HepG2 (cell line): ENCODE results near the gene MRPL30. TPM values are rescaled to one million over a fixed set of nuclear protein-coding genes. Genes with fewer than 3 reads are reported as not detected.
A peak's percentile ranks its signal among the peaks of the same experiment; 100 is the strongest.

Experiments used
- BORCS8-MEF2B ChIP-seq: sonication (generic); formaldehyde crosslinking; IDR thresholded peaks from 2 replicates; pipeline ENCODE4 v1.8.0; 2022; ENCODE audit warnings: mild to moderate bottlenecking, missing genetic modification reagents
- CENPT ChIP-seq: sonication (generic); formaldehyde crosslinking; IDR thresholded peaks from 2 replicates; pipeline ENCODE4 v1.8.0; 2022; ENCODE audit warnings: low read depth, mild to moderate bottlenecking, moderate library complexity, missing genetic modification reagents
- GZF1 ChIP-seq: sonication (generic); formaldehyde crosslinking; IDR thresholded peaks from 2 replicates; pipeline ENCODE4 v1.5.1; 2020; ENCODE audit warnings: mild to moderate bottlenecking, missing genetic modification reagents
- HNF4G ChIP-seq, 2 experiments: sonication (generic) in 1 of 2; formaldehyde crosslinking in 1 of 2; IDR thresholded peaks; 2 replicates each; pipeline versions ENCODE4 v1.4.0 to v1.6.1; 2011 to 2020; ENCODE audit warnings: borderline replicate concordance in 2 of 2, low read depth in 2 of 2, mild to moderate bottlenecking in 2 of 2, low read length in 1 of 2, missing genetic modification reagents in 1 of 2, moderate library complexity in 1 of 2
- KDM3A ChIP-seq: IDR thresholded peaks from 2 replicates; pipeline ENCODE4 v1.6.1; 2018; ENCODE audit warnings: low read depth, missing compliant biosample characterization
- MXD4 ChIP-seq: IDR thresholded peaks from 2 replicates; pipeline ENCODE4 v1.6.1; 2016; ENCODE audit warnings: mild to moderate bottlenecking, missing biosample characterization, missing genetic modification reagents
- NRL ChIP-seq: sonication (generic); formaldehyde crosslinking; IDR thresholded peaks from 2 replicates; pipeline ENCODE4 v1.5.0; 2020; ENCODE audit warnings: missing genetic modification reagents, mild to moderate bottlenecking, moderate library complexity, borderline replicate concordance
- PHF8 ChIP-seq: sonication (generic); formaldehyde crosslinking; IDR thresholded peaks from 2 replicates; pipeline ENCODE4 v1.5.0; 2020; ENCODE audit warnings: missing genetic modification reagents
- PRMT3 ChIP-seq: sonication (generic); formaldehyde crosslinking; IDR thresholded peaks from 2 replicates; pipeline ENCODE4 v1.8.1; 2022; ENCODE audit warnings: low read depth, mild to moderate bottlenecking, moderate library complexity, missing genetic modification reagents, borderline replicate concordance
- PRPF4 ChIP-seq: fragments of 200-400 bp; formaldehyde crosslinking; IDR thresholded peaks from 2 replicates; pipeline ENCODE4 v1.6.1; 2016; ENCODE audit warnings: low read length, low read depth; ENCODE audit not compliant: poor library complexity, severe bottlenecking
- PTBP1 ChIP-seq: fragments of 200-400 bp; formaldehyde crosslinking; IDR thresholded peaks from 2 replicates; pipeline ENCODE4 v1.6.1; 2018; ENCODE audit warnings: low read length, low read depth; ENCODE audit not compliant: poor library complexity, severe bottlenecking
- RAD51 ChIP-seq: fragments of 450-650 bp; IDR thresholded peaks from 2 replicates; pipeline ENCODE4 v1.6.1; 2016; ENCODE audit warnings: borderline replicate concordance
- RARA ChIP-seq: IDR thresholded peaks from 2 replicates; pipeline ENCODE4 v1.6.1; 2016; ENCODE audit warnings: missing genetic modification reagents, missing compliant biosample characterization
- SALL2 ChIP-seq: sonication (generic); formaldehyde crosslinking; IDR thresholded peaks from 2 replicates; pipeline ENCODE4 v1.8.1; 2023; ENCODE audit warnings: mild to moderate bottlenecking, missing genetic modification reagents, inconsistent platforms
- SNAPC5 ChIP-seq: sonication (generic); formaldehyde crosslinking; IDR thresholded peaks from 2 replicates; pipeline ENCODE4 v1.8.1; 2023; ENCODE audit warnings: mild to moderate bottlenecking, missing genetic modification reagents, borderline replicate concordance
- SRF ChIP-seq: IDR thresholded peaks from 2 replicates; pipeline ENCODE4 v1.6.1; 2011; ENCODE audit warnings: mild to moderate bottlenecking, low read depth, low read length, moderate library complexity
- TCF7L2 ChIP-seq: IDR thresholded peaks from 2 replicates; pipeline ENCODE4 v1.6.1; 2011; ENCODE audit warnings: mild to moderate bottlenecking, low read depth, low read length, moderate library complexity
- YY1 ChIP-seq: IDR thresholded peaks from 2 replicates; pipeline ENCODE4 v1.6.1; 2011; ENCODE audit warnings: low read length, low read depth, moderate library complexity, mild to moderate bottlenecking; ENCODE audit not compliant: insufficient read depth, insufficient replicate concordance
- ZBED4 ChIP-seq: sonication (generic); formaldehyde crosslinking; IDR thresholded peaks from 2 replicates; pipeline ENCODE4 v1.4.0; 2020; ENCODE audit warnings: missing genetic modification reagents, borderline replicate concordance
- ZIK1 ChIP-seq: sonication (generic); formaldehyde crosslinking; IDR thresholded peaks from 2 replicates; pipeline ENCODE4 v1.5.0; 2020; ENCODE audit warnings: mild to moderate bottlenecking, low read depth, missing genetic modification reagents, borderline replicate concordance
- ZNF10 ChIP-seq: sonication (generic); formaldehyde crosslinking; IDR thresholded peaks from 2 replicates; pipeline ENCODE4 v1.4.0; 2020; ENCODE audit warnings: mild to moderate bottlenecking, low read depth, missing genetic modification reagents, borderline replicate concordance
- ZNF232 ChIP-seq: sonication (generic); formaldehyde crosslinking; IDR thresholded peaks from 2 replicates; pipeline ENCODE4 v1.4.0; 2020; ENCODE audit warnings: missing genetic modification reagents, borderline replicate concordance
- ZNF274 ChIP-seq: sonication (generic); formaldehyde crosslinking; IDR thresholded peaks from 2 replicates; pipeline ENCODE4 v1.5.1; 2020; ENCODE audit warnings: mild to moderate bottlenecking, missing genetic modification reagents
- ZNF282 ChIP-seq: fragments of 450-650 bp; IDR thresholded peaks from 2 replicates; pipeline ENCODE4 v1.6.1; 2018; ENCODE audit not compliant: partially characterized antibody
- ZNF382 ChIP-seq: sonication (generic); formaldehyde crosslinking; IDR thresholded peaks from 2 replicates; pipeline ENCODE4 v1.5.0; 2020; ENCODE audit warnings: missing genetic modification reagents, mild to moderate bottlenecking, borderline replicate concordance
- ZNF850 ChIP-seq: sonication (generic); formaldehyde crosslinking; conservative IDR thresholded peaks from 2 replicates; pipeline ENCODE4 v1.9.0; 2021; ENCODE audit warnings: mild to moderate bottlenecking, missing genetic modification reagents
- polyA plus RNA-seq, 8 experiments: library from polyadenylated mRNA; depleted of rRNA in 3 of 8; stranded (reverse) in 7 of 8; unstranded in 1 of 8; fragments of >200 nt; fragmentation: Illumina TruSeq in 4 of 8; extraction: Trizol in 4 of 8; gene quantifications; 2 replicates each; pipeline versions ENCODE4 v1.2.1 to v1.2.3, GENCODE V29; 2011 to 2016; ENCODE audit warnings: low read depth in 4 of 8, missing spikeins in 1 of 8, mixed read lengths in 1 of 8; ENCODE audit not compliant: insufficient read depth in 1 of 8
- total RNA-seq, 5 experiments: library from RNA; depleted of rRNA; stranded (reverse); fragments of >200 nt; fragmentation: Illumina TruSeq; extraction: Trizol; gene quantifications; 2 replicates each; pipeline ENCODE4 v1.2.3, GENCODE V29; 2016; ENCODE audit warnings: low read depth in 1 of 5

MRPL30 gene
- total and polyA plus RNA-seq, 2 of the 13 experiments (the other 11 are each of a cell fraction or from before 2014, with no cell fraction given), result 30.2 to 75.3 TPM

- TF ChIP-seq ZNF10 (CRISPR knock-in tag), result no peak
- TF ChIP-seq HNF4G (IDR thresholded peaks at IDR 0.05; ENCODE audit: borderline replicate concordance, low read depth, low read length), result no peak
- TF ChIP-seq HNF4G (CRISPR knock-in tag; IDR thresholded peaks at IDR 0.05; ENCODE audit: borderline replicate concordance, low read depth), result peak; percentile 79
- peak; percentile 89 for TF ChIP-seq SNAPC5 (CRISPR knock-in tag)
- TF ChIP-seq ZNF282, result no peak
- peak; percentile 98 for TF ChIP-seq ZNF232 (CRISPR knock-in tag)
- TF ChIP-seq ZNF274 (CRISPR knock-in tag), result peak; percentile 100
- no peak for TF ChIP-seq SRF
- TF ChIP-seq PTBP1, result peak; percentile 96
- peak; percentile 98 for TF ChIP-seq ZIK1
- peak; percentile 39 for TF ChIP-seq YY1
- peak; percentile 99 for TF ChIP-seq BORCS8-MEF2B (CRISPR knock-in tag)
- peak; percentile 80 for TF ChIP-seq ZBED4 (CRISPR knock-in tag)
- peak; percentile 98 for TF ChIP-seq MXD4 (CRISPR knock-in tag)
- TF ChIP-seq PRMT3 (CRISPR knock-in tag), result peak; percentile 96
- TF ChIP-seq GZF1, result peak; percentile 26; the same call in 1 of the 2 replicates
- peak; percentile 97; the same call in 1 of the 2 replicates for TF ChIP-seq CENPT
- TF ChIP-seq TCF7L2, result no peak
- TF ChIP-seq PHF8 (CRISPR knock-in tag), result peak; percentile 98
- TF ChIP-seq PRPF4, result no peak
- peak; percentile 69 for TF ChIP-seq RARA (CRISPR knock-in tag)
- TF ChIP-seq ZNF382 (CRISPR knock-in tag), result no peak
- no peak for TF ChIP-seq ZNF850 (CRISPR knock-in tag)
- peak; percentile 92; the same call in 1 of the 2 replicates for TF ChIP-seq KDM3A (CRISPR knock-in tag)
- TF ChIP-seq SALL2, result peak; percentile 98
- peak; percentile 100 for TF ChIP-seq NRL (CRISPR knock-in tag)
- no peak for TF ChIP-seq RAD51
These were observed 26.1 kb upstream of the MRPL30 start, which contains the start of the genes LIPT1 and TSGA10 (continued) for GRCh38 chr2:99154643-99155536.
